HG02970 (cell line): Measurements from ENCODE around the gene NEUROD2.

Source experiments
- ATAC-seq: cut with Tn5 transposase; IDR thresholded peaks from one replicate; pipeline ENCODE4 v1.9.1; 2021; ENCODE audit warnings: mild to moderate bottlenecking, moderate library complexity, moderate number of reproducible peaks; ENCODE audit not compliant: unreplicated experiment, low FRiP score

The NEUROD2 gene

DNA sequence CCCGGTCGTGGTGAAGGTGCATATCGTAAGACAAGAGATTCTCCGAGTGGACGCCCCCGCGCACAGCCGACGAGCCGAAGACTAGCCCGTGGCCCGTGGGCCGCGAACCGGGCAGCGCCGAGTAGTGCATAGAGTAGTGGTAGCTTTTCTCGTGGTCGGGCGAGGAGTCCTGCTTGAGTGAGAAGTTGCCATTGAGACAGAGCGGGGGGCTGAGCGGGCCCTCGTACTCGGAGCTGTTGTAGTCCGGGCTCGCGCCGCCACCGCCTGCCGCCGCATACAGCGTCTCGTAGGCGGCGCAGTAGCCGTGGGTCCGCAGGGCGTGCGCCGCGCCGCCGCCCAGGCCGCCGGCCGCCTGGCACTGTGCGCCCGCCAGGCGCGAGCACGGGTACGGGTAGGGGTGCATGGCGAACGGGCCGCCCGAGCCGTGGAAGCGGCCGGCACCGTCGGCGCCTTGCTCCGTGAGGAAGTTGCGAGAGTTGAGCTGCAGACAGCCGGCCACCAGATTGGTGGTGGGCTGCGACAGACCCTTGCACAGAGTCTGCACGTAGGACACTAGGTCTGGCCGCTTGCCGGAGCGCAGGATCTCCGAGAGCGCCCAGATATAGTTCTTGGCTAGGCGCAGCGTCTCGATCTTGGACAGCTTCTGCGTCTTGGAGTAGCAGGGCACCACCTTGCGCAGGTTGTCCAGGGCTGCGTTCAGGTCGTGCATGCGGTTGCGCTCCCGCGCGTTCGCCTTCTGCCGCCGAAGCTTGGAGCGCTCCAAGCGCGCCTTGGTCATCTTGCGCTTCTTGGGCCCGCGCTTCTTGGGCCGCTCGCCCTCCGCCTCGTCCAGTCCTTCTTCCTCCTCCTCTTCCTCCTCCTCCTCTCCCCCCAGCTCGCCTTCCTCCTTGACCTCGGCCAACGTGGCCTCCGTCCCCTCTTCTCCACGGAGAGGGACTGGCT, 2.0 kb downstream of the NEUROD2 start:
- ATAC-seq, result no peak

DNA sequence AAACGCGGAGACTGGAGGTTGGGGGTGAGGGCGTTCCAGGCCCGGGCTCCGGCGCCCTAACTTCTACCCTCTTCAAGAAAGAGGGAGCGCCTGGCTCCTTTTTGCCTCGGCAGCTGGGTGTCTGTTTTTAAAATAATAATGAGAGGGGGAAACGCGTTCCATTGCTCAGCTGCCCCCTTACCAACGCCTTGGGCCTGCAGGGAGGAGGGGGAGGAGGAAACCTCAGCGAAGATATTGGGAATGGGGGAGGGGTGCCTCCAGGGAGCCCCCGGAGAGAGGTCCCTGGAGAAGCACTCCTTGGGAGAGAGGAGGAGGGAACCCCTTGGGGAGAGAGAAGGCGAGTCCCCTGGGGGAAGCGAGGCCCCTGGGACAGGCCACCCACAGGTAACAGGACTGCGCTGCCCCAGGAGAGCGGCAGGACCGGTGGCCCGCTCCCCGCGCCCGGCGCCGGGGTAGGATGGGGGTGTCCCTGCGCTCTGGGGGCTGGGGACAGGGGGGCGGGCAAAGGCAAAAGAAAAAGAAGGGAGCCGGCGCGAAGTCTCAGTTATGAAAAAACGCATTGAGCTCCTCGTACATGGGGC, 2.7 kb downstream of the NEUROD2 start:
- ATAC-seq, result no peak

DNA sequence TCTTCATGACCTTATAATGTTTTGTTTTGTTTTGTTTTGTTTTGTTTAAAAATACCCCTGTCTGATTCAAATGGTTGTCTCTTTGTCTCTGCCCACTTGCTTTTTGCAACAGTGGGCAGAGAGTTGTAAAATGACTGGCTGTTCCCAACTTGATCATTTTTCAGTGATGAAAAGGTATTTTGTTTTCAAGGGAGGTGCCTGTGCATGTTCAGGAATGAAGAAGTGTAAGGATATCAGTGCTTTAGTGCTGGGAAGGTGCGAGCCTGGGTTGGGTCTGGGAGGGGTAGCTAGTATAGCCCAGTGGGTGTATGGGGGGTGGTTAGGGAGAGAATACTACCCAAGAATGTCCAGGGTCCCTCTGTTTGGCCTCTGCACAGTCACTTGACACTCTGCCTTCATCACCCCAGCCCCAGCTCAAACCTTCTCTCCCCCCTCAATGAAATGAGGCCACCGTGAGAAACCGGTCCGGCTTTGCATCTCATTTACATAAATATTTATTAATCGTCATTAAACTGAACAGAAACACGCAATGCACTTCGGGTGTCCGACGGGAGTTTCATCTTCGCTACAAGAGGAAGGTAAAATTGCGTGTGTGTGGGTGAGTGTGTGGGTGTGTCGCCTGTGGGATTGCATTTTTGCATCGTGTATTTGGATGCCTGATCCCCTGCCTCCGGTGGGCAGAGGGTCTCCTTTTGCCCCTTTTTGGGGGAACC, 4.3 kb downstream of the NEUROD2 start:
- no peak for ATAC-seq

DNA sequence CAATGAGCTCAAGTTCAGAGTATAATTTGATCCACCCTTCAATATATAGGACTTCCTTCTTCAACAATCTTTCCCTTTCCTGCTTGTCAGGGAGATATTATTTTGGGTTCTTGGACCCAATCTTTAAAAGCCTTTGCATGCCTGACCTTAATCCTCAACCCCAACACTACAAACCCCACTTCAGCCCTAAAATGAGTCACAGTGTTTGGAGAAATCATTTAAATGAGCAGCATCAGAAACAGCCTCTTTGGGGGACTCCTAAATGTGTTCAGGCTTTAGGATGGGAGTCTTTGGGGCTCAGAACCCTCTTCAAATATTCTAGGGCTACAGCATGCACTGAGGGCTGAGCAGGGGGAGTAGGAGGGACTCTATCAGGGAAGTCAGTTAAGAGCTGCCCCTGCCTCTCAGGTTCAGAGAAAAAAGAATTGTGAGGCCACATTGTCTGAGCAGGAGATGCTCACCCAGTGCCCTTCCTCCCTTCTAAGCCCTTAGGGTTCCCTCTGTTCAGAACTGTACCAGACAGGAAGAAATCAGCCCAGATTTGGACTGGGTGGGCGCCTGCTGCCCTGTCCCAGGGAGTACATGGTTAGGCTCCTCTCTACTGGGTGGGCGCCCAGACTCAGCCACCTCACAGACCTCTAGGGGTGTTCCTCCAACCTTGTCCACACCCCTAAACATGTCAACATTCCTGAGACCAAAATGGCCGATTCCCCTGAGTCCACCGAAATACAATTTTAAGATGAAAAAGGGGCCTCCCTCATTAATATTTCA, 5.0 kb downstream of the NEUROD2 start:
- no peak for ATAC-seq

DNA sequence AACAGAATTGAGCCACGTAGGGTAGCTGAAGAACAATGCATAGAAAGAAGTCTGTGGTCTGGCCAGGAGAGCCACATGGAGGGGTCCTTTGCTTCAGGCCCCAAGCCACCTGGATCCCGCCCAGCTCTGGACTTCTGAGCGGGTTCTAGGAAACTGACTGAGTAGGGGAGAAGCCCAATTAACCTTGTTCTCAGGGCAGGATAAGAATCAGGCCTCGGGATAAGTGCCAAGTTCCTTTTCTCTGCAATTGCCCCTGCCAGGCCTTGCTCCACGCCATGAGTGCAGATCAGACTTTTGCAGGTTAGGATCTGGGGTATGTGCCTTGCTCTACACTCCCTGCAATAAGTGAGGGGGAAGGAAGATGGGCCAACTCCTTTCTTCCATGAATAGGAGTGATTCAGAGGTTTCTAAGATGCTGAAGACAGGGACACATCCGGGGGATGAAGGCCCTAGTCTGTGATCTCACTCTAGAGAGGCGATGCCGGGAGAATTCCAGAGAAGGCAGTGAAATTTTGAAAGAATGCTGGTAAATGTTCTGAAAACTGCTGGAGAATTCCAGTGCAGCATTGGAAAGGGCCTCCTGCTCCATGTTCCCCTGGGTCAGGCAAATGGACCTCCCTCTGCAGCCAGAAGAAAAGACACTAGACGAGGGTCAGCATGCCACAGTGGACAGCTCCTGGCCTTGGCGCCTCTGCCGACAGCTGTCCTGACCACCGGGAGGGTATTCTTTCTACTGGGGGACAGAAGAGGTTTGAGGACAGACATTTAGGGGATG, 5.8 kb downstream of the NEUROD2 start:
- no peak for ATAC-seq

DNA sequence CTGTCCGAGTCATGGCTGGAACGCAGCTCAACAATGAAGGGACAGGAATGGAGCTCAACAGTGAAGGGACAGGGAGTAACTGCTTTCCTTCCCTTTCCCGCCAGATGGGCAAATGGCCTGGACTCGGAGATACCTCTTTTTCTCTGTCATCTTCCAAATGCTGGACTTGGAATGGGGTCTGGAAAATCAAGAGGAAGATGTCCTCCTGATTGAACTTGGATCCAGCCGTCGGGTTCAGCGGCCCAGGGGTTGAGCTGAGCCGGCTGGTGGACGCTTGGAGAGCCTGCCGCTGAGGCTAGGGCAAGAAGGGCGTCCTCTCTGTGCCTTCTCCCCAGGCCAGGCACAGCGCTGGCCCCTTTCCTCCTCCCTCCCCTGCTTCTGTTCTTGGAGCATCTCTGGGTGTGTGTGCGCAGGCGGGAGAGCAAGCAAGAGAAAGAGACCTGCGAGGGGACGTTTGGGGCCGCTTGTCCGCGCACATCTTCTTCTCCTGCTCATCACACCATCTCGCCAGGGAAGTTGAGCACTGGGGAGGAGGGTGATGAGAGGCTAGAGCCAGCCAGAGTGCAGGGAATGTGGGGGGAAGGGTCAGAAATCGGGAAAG, 6.6 kb downstream of the NEUROD2 start:
- no peak for ATAC-seq

DNA sequence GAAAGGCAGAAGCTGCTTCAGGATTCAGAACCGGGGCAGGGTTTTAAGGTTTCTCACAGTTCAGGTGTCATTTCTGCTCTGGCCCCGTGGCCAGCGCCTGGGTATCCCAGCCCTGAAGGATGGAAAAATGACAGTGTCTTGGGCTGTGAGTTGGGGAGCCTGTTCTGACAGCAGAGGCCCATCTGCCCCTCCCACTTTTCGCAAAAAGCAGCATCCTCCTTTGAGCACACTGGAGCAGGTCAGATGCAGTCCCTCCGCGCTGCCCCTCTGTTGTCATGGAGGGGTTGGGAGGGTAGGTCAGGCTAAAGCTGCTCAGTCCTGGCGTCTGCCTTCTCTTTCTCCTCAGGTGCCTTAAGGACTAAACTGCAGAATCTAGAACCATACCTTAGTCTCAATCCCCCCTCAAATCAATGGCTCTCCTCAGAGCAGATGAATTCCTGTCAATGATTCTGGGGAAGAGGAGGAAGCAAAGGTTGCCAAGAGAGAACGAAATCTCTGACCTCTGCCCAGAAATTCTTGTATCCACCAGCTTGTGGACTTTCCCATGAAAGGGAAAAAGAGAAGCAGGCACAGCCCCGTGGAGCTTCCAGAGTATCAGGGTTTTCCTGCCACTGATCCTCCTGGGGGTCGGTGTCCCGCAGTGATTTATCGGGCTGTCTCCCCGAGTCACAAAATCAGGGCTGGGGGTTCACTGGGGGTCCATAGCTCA, 7.3 kb downstream of the NEUROD2 start:
- no peak for ATAC-seq

DNA sequence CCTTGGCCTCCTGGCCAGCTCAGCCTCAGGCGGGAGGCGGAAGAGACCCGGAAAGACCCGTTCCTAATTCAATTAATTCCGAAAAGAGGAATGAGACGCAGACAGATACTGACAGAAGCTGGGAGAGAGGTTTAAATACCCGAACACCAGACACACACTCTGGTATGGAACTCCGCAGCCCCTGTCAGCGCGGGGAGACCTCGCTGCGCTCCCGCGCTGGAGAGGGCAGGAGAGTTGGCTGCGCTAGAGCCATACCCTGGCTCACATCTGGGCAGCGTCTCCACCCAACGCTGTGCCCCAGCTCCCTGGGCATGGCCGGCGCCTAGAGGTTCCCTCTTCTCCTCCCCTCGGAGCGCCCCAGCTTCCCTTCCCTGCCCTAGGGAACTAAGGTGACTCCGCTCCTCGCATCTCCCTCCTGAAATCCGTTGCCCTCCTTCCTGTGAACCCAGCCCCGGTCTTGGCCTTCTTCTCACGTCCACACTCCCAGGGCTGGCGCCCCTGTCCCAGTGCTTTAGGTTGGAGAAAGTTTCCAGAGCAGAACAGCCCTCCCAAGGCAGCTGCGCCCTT, 8.0 kb downstream of the NEUROD2 start:
- ATAC-seq, result no peak

DNA sequence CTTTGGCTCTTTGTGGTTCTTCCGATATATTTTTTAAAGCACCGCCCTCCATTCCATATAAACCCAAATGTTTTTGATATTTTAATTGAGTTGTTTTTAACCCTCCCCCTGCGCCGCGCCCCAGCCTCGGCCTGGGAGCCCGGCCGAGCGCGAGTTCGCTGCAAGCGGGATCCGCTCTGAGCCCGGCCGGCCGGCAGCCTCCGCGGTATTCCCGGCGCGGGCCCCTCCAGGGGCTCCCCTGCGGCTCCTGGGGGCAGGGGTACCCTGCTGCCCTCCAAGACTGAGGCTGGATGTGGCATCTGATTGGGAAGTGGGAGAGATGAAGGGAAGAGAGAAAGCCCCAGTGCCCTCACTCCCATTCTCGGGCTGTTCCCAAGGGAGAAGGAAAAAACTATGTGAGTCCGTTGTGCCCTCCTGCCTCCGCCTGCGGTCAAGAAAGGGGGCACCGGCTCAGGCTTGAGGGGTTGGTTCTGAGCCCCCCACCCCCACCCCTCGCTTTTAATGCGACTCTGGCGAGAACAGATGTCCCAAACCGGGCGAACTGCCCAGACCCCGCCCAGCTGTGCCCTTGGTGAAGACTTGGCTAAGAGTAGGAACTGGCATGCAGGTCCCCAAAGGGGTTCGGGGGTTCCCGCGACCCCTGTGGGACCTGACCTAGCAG, 8.6 kb downstream of the NEUROD2 start:
- no peak for ATAC-seq

DNA sequence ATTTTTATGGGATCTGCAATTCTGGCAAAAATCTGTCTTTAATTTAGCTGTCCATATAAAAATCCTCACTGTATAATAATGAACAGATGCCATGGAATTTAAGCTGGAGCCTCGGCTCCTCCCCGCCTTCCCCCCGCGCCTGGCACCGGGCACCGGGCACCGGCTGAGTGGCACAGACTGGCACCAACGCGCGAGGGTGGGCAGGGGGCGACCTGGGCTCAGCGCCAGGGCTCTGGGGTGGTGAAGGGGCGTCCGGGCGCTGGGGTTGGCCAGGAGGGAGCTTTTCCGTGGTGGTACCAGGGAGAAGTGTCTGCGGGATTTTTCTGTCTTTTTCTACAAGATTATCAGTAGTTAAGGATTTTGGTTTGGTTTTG, 9.1 kb downstream of the NEUROD2 start:
- no peak for ATAC-seq

DNA sequence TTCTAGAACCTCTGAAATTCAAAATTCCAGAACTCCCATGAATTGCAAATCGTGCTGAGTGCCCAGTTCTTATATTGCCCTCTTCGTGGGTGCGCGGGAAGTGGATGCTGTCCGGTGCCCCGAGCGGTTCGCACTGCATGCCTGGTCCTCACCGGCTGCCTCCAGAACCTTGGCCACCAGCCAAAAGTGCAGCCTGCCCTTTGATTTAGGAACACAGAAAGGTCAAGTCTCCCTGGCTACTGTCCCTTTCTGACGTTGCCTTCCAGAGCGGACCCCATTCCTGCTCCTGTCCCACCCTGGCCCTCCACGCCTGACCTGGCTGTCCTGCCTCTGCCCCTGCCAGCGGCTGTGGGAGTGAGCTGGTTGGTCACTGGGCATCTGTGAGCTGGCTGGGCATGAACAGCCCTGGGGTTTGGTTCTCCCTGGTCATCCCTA, 9.7 kb downstream of the NEUROD2 start:
- no peak for ATAC-seq

DNA sequence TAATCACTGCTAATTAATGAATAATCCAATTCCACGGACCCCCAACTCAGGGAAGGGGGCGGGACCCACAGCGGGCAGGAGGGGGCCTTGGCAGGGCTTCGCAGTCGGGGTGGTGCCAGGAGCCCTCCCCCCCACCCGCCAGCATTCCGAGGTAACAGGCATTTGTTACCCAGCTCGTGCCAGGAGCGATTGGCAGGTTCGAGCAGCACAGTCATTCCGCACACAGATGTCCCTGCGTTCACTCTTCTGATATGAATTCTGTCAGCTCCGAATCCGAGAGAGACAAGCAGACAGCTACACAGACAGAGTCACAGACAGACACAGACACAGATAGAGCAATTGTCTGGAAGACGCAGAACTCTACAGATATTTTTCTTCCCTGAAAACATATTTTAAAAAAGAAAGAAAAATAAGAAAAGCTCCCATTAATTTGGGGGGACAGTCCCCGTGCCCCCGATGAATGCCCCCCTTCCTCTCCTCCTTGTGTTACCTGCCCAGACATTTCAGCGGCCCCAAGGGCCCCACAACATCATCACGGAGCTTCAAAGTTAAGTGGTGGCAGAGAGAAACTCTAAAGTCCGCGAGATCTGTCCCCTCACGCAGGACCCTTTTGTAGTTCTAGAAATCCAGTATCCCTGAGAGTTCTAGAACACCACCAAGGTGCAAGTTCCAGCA, 10.2 kb downstream of the NEUROD2 start:
- no peak for ATAC-seq

DNA sequence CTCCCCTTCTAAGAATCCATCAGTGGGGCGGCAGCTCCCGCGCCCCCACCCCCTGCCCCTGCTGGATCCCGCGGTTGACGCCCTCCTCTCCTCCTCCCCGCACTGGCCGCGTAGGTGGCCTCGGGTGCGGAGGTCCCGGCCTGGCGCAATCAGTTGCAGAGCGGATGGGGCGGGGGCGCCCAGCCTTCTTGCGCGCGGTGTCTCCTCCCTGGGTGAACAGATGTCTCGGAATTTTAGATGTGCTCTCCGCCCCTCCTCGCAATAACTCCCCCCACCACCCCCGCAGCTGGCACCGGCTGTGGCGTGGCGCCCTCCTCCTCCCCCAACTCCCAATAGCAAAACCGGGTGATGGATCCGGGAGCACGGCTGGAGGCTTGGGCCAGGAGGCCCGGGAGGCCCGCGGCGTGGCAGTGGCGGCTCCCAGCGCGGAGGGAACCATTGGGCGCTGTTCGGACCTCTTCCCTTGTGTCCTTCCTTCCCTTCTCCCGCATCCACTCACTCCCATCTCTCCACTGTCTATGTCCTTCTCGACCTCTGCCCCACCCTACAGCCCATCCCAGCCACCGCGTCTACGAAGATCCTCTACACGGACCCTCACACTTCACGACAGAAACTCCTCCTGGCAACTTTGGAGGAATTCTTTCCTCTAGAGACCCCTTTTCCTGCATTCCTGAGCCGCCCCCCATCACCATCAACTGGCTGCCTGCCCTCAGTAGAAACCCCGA, 11.0 kb downstream of the NEUROD2 start:
- ATAC-seq, result no peak

DNA sequence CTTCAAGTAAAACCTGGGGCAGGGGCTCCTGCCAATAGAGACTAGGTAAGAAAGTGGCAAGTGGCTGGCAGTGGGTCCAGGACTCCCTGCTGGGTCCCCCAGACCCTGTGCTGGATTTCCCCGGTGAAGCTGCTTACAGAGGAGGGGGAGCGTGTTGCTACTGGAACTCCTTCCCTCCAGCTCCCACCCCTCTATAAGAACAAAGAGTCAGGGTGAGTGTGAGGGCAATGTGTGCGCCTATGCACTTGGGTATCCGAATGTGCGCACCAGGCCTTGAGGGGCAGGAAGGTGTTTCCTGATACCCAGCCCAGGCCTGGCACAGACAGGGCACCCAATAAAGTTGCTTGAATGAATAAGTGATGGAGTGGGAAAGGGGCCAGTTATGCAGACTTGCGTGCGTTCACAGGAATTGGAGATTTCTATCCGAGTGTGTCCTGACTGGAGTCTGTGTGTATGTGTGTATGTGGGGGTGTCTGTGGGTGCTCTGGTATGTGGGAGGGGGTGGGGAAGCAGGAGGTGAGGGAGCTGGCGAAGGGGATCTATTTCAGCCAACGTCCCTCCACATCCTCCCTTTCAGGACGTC, 11.7 kb downstream of the NEUROD2 start:
- no peak for ATAC-seq

DNA sequence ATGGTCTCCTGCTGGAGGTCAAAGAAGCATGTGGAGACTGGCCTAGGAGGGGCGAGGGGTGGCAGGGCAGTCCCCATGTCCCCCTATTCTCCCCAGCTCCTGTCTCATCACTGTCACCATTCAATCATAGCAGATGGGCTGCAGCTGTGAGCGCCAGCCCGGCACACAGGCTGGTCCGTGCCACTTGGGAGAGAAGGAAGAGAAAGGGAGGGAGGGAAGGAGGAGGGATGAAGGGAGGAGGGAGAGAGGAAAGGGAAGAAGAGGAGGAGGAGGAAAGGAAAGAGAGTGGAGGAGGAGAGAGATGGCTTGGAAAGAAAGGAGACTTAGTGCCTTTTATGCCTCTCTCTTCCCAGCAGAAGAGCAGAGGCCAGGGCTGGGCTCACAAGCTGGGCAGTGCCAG, 12.4 kb downstream of the NEUROD2 start:
- ATAC-seq, result no peak

DNA sequence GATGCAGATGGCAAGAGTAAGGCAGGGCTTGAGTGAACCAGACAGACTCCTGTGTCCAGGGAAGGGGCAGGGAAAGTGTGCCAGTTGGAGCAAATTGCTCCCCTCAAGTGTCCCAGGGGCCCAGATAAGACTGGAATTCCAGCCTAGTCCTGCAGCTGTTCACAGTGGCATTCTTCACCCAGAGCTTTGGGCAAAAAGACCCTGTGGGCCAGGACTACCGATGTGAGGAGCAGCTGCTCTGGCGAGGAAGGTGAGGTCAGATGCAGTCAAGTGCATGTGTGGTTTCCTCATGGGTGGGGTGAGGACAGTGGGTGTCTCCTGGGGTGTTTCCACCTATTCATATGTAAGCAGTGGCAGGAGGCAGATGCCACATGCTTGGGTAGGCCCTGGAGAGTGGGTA, 14.3 kb downstream of the NEUROD2 start:
- no peak for ATAC-seq
